Endothelial cell of umbilical vein (primary cell): ENCODE results near the gene ST6GAL2. TPM values are rescaled to one million over a fixed set of nuclear protein-coding genes. Genes with fewer than 3 reads are reported as not detected.

Experiments
- BruUV-seq: library from RNA; stranded (reverse); fragments of 400-500 nt; replicated peaks from 2 replicates; lab custom pipeline; 2021; lab: Mats Ljungman, UMichigan
- CTCF ChIA-PET: fragments of 300-600, 350-600 bp; sonication (Branson Sonifier 250); formaldehyde crosslinking; loops from one replicate; lab custom pipeline; 2021; ENCODE audit warnings: antibody characterized with exemption, inconsistent platforms; lab: Charles Lee
- POLR2A ChIA-PET: fragments of 300-600, 350-600 bp; sonication (Branson Sonifier 250); formaldehyde crosslinking; loops from one replicate; lab custom pipeline; 2021; ENCODE audit warnings: antibody characterized with exemption, inconsistent platforms; lab: Charles Lee
- DNase-seq: peaks from one replicate; pipeline ENCODE4 v3.0.0-alpha.2; 2011; ENCODE audit warnings: low read depth, low spot score
- FAIRE-seq: peaks from 2 replicates; lab custom pipeline; 2011; peaks lifted over from hg19 to GRCh38; lab: Jason Lieb, UNC
- H2AFZ ChIP-seq: 2 replicates; pipeline ENCODE4 v1.6.0; 2012; ENCODE audit warnings: low read depth, low read length, control low read depth, inconsistent platforms
- H3K27ac ChIP-seq: 2 replicates; pipeline ENCODE4 v1.5.1; 2011; ENCODE audit warnings: low read depth, mild to moderate bottlenecking, control low read depth, low read length, moderate library complexity; ENCODE audit not compliant: insufficient read depth
- H3K27me3 ChIP-seq, 2 experiments: 2 replicates each; pipeline versions ENCODE4 v1.6.0 to v1.6.1; 2011; ENCODE audit warnings: low read length in 2 of 2, mixed read lengths in 1 of 2; ENCODE audit not compliant: control insufficient read depth in 2 of 2, insufficient read depth in 2 of 2
- H3K36me3 ChIP-seq, 2 experiments: 2 replicates in 1 of 2; 3 replicates in 1 of 2; pipeline ENCODE4 v1.5.1; 2011; ENCODE audit warnings: low read length in 2 of 2, mild to moderate bottlenecking in 1 of 2, moderate library complexity in 1 of 2; ENCODE audit not compliant: control insufficient read depth in 2 of 2, insufficient read depth in 2 of 2; ENCODE audit errors: extremely low read depth in 1 of 2
- H3K4me1 ChIP-seq: 3 replicates; pipeline ENCODE4 v1.5.1; 2011; ENCODE audit warnings: mild to moderate bottlenecking, low read length; ENCODE audit not compliant: control insufficient read depth, insufficient read depth; ENCODE audit errors: extremely low read depth
- H3K4me2 ChIP-seq: 2 replicates; pipeline ENCODE4 v1.6.1; 2011; ENCODE audit warnings: low read length, control low read depth, mixed read lengths; ENCODE audit not compliant: insufficient read depth
- H3K4me3 ChIP-seq, 3 experiments: fragments of 200-600 bp in 1 of 3; sonication (generic), shearing (Covaris generic) in 1 of 3; replicated peaks in 1 of 3; 2 replicates each; pipeline ENCODE4 v1.5.1; 2011 to 2016; ENCODE audit warnings: control low read depth in 3 of 3, low read length in 3 of 3, mild to moderate bottlenecking in 2 of 3, inconsistent platforms in 1 of 3, low read depth in 1 of 3, moderate library complexity in 1 of 3; ENCODE audit not compliant: insufficient read depth in 1 of 3
- H3K79me2 ChIP-seq: 2 replicates; pipeline ENCODE4 v1.6.0; 2012; ENCODE audit warnings: low read length, inconsistent platforms; ENCODE audit not compliant: control insufficient read depth, insufficient read depth
- H3K9ac ChIP-seq: replicated peaks from 2 replicates; pipeline ENCODE3; 2011; ENCODE audit warnings: low read length, control low read depth; ENCODE audit not compliant: insufficient read depth; ENCODE audit errors: extremely low read depth
- H3K9me1 ChIP-seq: replicated peaks from 3 replicates; pipeline ENCODE4 v1.6.0; 2011; ENCODE audit warnings: mild to moderate bottlenecking, low read length; ENCODE audit not compliant: control insufficient read depth, insufficient read depth; ENCODE audit errors: extremely low read depth
- H3K9me3 ChIP-seq: replicated peaks from 2 replicates; pipeline ENCODE4 v1.5.1; 2012; ENCODE audit warnings: low read length, inconsistent platforms; ENCODE audit not compliant: control insufficient read depth, insufficient read depth
- H4K20me1 ChIP-seq: replicated peaks from 2 replicates; pipeline ENCODE3; 2011; ENCODE audit warnings: mild to moderate bottlenecking, low read length; ENCODE audit not compliant: control insufficient read depth, insufficient read depth; ENCODE audit errors: extremely low read depth
- CTCF ChIP-seq, 2 donors: IDR thresholded peaks; 1 replicate in 1 of 2; 2 replicates in 1 of 2; pipeline ENCODE4 v1.5.1; 2011; ENCODE audit warnings: low read length in 2 of 2, mild to moderate bottlenecking in 2 of 2, moderate library complexity in 2 of 2, control low read depth in 1 of 2, inconsistent platforms in 1 of 2, low read depth in 1 of 2; ENCODE audit not compliant: insufficient read depth in 1 of 2; ENCODE audit errors: extremely low read depth in 1 of 2
- FOS ChIP-seq: IDR thresholded peaks from 2 replicates; pipeline ENCODE4 v1.6.1; 2011; ENCODE audit warnings: mild to moderate bottlenecking, low read length, moderate library complexity, borderline replicate concordance; ENCODE audit not compliant: insufficient read depth
- MYC ChIP-seq: IDR thresholded peaks from one replicate; pipeline ENCODE4 v1.6.1; 2011; ENCODE audit warnings: mild to moderate bottlenecking, low read depth, low read length
- POLR2A ChIP-seq: IDR thresholded peaks from 2 replicates; pipeline ENCODE4 v1.6.1; 2012; ENCODE audit warnings: low read depth, mild to moderate bottlenecking, control low read depth, low read length
- dilution Hi-C: fragments of 300-500 bp; cut with MboI; formaldehyde crosslinking; loops from one replicate; pipeline ENCODE4 v1.15.0; 2019; ENCODE audit warnings: low sequenced_read_pairs; ENCODE audit not compliant: extremely low pct_ligation_motif_present
- intact Hi-C: fragments of 100-400 bp; cut with micrococcal nuclease; formaldehyde crosslinking; loops from one replicate; pipeline ENCODE4 v1.10.0; 2022
- polyA plus RNA-seq, 4 experiments: library from polyadenylated mRNA; depleted of rRNA in 3 of 4; stranded (reverse) in 3 of 4; unstranded in 1 of 4; fragments of >200 nt; gene quantifications; 2 replicates each; pipeline versions ENCODE4 v1.2.1 to v1.2.3, GENCODE V29; 2011 to 2012; ENCODE audit warnings: missing spikeins in 1 of 4
- total RNA-seq: library from RNA; stranded (reverse); gene quantifications from 2 replicates; pipeline ENCODE4 v1.2.3, GENCODE V29; 2021

The ST6GAL2 gene
- total and polyA plus RNA-seq, 2 donors (not counting 3 experiments of a cell fraction or from before 2014, with no cell fraction given), result not detected

- no peaks in the 10 kb centered on the region for H3K27me3 ChIP-seq
- H2AFZ ChIP-seq, result no peak overlapping the region
- intact Hi-C loops, result no loop called here
- ChIA-PET POLR2A (no interaction called here), CTCF (no interaction called here)
- no peaks in the 10 kb centered on the region for H3K4me1 ChIP-seq
- H3K27ac ChIP-seq, result no peak overlapping the region
- no peak for DNase-seq
- no peak for FAIRE-seq
- dilution Hi-C loops, result no loop called here
- TF ChIP-seq FOS, result no peak
- no peak for TF ChIP-seq CTCF (IDR thresholded peaks at IDR 0.05; ENCODE audit: extremely low read depth in 1 of 2, insufficient read depth in 1 of 2, low read depth in 1 of 2, low read length in 2 of 2)
- TF ChIP-seq MYC, result no peak
- TF ChIP-seq POLR2A, result no peak
- no peaks in the 10 kb centered on the region for H4K20me1 ChIP-seq
- H3K36me3 ChIP-seq, result no peaks in the 10 kb centered on the region
- H3K9me1 ChIP-seq, result no peaks in the 10 kb centered on the region
- no peak overlapping the region for H3K4me2 ChIP-seq
- no peak overlapping the region for H3K9ac ChIP-seq
- no TSS peak for BruUV-seq
- H3K79me2 ChIP-seq, result no peaks in the 10 kb centered on the region
- H3K9me3 ChIP-seq, result peaks cover 5% of the 10 kb centered on the region
- no peak overlapping the region for H3K4me3 ChIP-seq
Measured at GRCh38 chr2:106770986-106771385, 115.0 kb downstream of the ST6GAL2 start.

- H3K27ac ChIP-seq, result no peak overlapping the region
- no peak overlapping the region for H3K4me3 ChIP-seq
- no peaks in the 10 kb centered on the region for H4K20me1 ChIP-seq
- H3K27me3 ChIP-seq, result no peaks in the 10 kb centered on the region
- no peaks in the 10 kb centered on the region for H3K9me1 ChIP-seq
- no TSS peak for BruUV-seq
- H3K79me2 ChIP-seq, result no peaks in the 10 kb centered on the region
- no peak overlapping the region for H2AFZ ChIP-seq
- peaks cover 3% of the 10 kb centered on the region for H3K9me3 ChIP-seq
- intact Hi-C loops, result no loop called here
- TF ChIP-seq MYC (no peak), CTCF (IDR thresholded peaks at IDR 0.05; ENCODE audit: extremely low read depth in 1 of 2, insufficient read depth in 1 of 2, low read depth in 1 of 2, low read length in 2 of 2) (no peak)
- no peaks in the 10 kb centered on the region for H3K36me3 ChIP-seq
- no peak overlapping the region for H3K4me2 ChIP-seq
- dilution Hi-C loops, result no loop called here
- FAIRE-seq, result no peak
- no peak overlapping the region for H3K9ac ChIP-seq
- ChIA-PET POLR2A (no interaction called here), CTCF (no interaction called here)
- DNase-seq, result no peak
- H3K4me1 ChIP-seq, result no peaks in the 10 kb centered on the region
Measured at GRCh38 chr2:106764614-106765013, 121.4 kb downstream of the ST6GAL2 start.
